Stimulated activated CD4-positive, alpha-beta T cell treated with anti-CD3 and anti-CD28 coated beads, Interleukin-2, amount 100 ng/mL, for 24 hours (primary cell): ENCODE measurements around the gene PHYHIPL.

ENCODE experiments used
- DNase-seq, 2 donors: peaks; one replicate each; pipeline ENCODE4 v3.0.0-alpha.2; 2020

The PHYHIPL gene

DNA sequence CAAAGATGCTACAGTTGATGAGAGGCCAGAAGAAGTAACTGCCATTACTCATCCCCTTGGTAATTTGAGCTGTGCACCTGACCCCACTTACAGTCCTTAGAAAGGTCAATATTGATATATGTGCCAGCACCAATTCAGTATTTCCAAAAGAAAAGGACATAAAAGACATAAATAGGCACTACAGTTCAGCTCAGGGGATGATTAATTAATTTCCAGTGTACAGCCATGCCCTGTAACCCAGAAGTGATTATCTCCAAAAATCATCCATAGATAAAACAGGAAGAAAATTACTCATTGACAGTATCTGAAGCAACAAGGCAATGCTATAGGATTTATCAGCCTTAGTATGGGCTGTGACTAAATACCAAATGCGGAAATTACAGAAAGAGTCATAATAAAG, 82.4 kb downstream of the PHYHIPL start:
- no peak for DNase-seq

DNA sequence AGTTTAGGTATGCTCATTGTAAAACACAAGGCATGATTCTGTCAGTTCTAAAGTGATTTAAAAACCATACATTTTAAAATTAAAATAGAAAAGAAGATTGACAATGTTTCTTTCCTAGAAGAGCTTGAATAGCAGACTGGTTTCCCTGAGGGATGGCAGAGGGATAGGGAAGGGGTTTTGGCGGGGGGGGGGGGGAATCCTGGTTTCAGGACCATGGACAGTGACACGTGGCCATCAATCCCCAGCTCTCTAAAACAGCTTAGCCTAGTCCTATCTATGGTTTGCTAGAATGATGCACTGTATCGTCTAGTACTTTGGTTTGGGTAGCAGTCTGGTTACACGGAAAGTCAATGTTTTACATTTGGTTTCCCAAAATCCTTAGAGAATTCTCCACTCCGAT, 88.7 kb downstream of the PHYHIPL start:
- DNase-seq = no peak

DNA sequence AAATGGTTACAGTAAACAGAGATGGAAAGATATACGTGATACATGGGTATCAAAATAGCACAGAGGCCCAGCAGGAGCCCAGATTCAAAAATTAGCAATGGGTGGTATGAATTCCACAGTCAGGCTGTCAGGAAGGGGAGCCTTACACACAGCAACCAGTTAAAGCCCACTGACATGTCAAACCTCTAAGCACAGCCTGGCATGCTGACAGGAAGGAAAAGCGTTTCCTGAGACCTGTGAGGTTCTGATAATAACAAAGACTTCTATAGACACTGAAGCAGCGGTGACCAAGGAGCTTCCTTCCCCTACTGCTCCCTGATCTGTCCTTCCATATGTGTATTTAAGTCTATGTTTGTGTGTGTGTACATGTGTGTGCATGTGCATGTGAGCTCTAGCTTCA, 89.9 kb downstream of the PHYHIPL start:
- DNase-seq = no peak

DNA sequence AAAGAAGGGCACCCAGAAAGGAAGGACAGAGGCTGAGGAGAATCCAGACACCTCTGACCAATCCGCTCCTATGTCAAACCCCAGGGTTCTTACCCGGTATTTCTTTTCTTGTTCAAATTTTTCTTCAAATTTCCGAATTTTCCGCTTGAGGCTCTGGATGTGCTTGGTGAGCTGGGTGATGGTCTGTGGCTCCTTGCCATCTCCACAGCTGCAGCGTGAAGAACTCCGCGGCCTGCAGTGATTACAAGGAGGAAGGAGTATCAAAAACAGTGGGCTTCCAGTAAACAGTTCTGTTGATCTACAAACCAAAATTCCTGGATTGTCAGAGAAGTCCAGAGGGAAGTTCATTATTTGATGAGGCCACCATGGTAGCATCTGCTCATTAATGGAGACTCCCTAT, 92.0 kb downstream of the PHYHIPL start:
- DNase-seq = no peak

DNA sequence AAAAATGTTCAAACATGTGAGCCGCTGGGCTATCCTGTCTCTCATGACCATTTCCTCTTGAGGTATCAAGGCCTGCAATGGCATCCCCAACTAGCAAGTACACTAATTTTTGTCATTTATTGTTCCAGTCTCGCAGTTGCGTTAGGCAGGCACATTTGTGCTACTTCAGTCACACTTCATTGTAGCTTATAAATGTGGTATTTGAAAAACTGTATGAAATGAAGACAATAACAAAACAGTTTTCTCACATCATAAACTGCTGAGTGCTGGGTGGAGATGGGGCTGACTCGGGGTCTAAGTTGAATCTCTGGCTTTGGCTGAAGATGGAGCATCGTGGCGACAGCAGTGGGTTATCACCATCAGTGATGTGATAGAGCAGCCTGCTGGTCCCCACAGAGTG, 93.2 kb downstream of the PHYHIPL start:
- no peak for DNase-seq

DNA sequence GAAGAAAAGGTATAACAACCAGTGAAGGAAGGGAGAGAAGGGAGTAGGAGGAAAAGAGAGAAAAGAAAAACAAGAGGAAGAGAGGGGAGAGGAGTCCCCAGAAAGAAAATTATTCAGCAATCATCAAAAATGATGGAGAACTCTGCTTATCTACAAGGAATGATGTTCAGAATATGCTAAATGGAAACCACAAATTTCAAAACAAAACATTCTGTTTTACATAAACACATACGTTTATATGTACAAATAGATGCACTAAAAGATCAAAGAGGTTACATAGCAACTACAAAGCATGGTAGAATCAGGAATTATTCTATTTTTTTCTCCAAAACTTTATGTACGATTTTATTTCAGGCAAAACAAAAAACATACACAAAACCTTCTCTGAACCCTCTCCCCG, 94.0 kb downstream of the PHYHIPL start:
- no peak for DNase-seq

DNA sequence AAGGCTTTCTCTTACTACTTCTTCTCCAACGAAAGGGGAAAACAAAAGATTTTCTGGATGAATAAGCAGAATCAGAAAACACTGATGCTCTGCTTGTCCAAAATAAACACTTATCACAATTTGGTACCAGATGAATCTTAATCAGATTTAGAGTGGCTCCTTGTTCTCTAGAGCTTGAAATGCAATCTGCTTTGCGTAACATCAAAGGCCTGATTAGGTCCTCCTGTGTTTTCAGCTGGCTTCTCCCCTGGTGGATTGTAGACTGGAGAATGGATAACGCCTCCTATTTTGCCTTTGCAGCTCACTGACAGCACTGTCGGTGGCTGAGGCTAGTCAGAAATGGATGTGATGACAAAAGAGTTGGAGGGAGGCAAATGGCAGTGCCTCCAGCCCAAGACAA, 94.7 kb downstream of the PHYHIPL start:
- DNase-seq = no peak

DNA sequence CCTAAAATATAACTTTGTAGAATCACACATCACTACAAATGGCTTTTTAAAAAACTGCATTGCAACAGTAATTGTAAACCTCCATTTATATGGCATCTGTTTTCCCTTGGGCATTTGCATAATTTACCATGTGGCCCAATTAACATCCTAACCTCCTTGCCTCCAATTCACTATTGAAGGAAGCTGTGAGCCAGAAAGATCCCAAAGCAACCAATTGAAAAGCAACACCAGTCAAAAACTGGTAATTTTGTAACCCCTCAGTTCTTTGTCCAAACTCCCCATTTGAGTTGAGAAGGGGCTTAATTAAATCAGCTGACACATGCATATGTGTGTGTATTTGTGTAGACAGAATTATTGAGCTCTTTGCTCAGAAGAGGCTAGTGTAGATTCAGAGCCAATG, 95.6 kb downstream of the PHYHIPL start:
- DNase-seq = no peak

DNA sequence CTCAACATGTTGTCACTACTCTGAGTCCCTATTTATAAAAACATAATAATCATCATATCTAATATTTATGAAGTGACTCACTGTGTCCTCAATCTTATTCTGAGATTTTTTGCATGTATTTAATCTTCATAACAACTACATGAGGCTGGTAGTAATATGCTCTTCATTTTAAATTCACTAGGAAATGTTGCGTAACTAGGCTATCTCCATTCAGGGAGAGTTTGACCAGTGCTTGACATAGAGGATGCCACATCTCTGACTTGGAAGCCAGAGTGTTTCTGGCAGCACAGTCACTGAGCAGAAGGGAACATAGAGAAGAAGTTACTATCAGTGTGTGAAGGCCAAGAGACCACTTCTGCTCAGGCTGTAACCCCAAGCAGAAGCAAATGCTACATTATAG, 97.0 kb downstream of the PHYHIPL start:
- no peak for DNase-seq

DNA sequence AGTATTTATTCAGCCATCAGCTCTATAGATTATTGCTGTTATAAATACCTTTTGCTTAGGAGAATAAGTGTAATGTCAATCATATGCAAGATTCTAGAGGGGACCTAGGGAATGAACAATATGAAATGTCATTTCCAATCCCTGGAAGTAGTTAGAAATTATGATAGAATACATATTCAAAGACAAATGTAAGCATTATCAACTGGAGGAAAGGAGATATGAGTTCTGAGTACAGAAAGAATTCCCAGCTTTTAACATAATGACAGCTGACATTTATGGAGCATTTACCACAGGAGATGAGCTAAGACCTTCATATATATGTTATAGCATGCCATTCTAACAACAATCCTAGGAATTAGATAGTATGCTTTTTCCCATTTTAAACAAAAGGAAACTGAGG, 99.7 kb downstream of the PHYHIPL start:
- no peak for DNase-seq

DNA sequence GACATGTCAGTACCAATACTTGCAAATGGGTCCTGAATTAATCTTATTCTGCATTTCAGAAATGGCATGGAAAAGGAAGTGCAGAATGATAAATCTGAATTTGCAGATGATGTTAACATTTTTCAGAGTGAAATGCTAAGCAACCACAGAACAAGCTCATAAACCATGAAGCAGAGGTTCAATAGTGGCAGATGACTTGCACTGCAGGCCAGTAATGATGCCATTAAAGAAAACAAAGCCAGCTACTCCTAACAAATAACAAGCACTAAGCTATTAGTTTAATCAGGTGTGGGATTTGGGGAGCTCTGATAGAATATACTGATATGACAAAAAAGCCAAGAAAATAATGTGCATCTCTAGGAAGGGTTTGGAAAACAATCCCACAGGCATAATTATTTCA, 100.5 kb downstream of the PHYHIPL start:
- DNase-seq = no peak

DNA sequence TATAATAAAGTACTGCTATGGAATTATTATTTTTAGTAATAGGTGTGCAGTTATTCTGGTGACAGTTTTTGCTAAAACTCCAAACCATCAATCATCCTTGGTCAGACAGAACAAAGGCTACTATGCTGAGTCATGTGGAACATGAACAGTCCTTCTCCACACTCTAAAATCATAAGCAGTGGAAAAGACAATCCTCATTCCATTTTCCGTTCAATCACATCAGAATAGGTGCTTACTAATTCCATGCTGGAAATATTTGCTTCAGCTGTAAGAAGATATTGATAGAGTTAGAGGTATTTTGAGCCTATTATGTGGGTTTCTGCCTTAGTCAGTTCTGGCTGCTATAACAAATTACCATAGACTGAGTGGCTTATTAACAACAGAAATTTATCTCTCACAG, 103.0 kb downstream of the PHYHIPL start:
- DNase-seq = no peak

DNA sequence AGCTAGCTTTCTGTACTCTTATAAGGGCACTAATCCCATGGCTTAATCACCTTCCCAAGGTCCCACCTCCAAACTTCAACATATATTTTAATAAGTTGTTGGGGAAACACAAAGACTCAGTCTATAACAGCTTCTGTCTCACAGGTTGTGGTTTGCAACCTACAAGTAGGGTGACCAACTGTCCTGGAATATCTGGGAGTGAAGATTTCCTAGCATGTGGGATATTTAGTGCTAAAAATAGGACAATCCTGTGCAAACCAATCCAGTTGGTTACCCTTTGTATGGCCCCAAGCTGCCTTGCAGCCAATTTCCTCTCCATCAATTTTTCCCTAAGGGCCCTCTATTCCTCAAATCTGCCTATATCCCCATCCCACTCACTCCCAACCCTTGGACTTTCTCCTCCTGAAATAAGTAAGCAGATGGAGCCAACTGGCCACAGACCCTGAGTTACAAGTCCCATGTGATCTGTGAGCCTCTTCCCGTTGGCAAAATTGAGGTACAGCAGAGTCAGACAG, 103.6 kb downstream of the PHYHIPL start:
- no peak for DNase-seq

DNA sequence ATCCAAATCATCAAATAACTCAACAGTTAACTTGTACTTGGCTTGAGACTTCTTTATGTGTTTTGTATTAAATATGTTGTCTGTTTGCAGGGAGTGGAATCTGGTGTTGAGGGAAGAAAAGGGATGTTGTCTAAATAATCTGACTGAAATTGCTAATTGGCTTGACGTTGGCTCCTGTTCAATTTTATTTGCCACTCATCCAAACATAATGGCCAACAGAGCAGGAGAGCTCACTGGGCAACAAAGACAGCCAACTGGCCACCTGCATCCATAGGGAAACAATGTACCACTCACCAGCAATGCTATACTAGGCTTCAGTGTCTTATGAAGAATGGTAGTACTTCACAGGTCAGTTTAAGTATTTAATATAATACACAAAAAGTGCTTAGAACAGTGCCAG, 105.4 kb downstream of the PHYHIPL start:
- DNase-seq = no peak

DNA sequence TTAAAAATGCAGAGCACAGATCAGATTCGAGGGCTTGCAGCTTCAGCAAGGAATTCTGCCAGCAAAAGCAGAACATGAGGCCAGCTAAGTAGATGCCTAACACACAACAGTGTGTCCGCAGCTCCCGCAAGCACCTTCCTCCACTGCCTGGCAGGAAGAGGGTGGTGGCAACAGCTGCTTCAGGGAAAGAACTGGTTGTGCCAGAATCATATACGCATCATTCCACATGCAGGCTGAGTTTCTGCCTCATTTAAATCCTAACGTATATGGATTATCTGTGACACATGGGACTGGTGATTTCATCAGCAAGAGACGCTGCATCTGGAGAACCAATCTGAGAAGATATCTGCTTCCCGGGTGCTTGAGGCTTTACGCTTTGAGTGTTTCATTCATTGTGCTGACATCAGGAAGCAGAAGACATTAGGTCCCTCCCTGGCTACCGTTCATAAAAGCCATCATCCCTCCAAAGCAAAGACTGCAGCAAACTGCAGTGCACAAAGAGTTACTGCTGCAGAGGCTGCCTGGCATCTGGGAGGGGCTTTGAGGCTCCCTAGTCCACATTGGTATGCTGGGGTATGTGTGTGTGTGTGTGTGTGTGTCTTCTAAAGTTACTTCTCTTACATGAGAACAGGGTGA, 107.1 kb downstream of the PHYHIPL start:
- DNase-seq = no peak

DNA sequence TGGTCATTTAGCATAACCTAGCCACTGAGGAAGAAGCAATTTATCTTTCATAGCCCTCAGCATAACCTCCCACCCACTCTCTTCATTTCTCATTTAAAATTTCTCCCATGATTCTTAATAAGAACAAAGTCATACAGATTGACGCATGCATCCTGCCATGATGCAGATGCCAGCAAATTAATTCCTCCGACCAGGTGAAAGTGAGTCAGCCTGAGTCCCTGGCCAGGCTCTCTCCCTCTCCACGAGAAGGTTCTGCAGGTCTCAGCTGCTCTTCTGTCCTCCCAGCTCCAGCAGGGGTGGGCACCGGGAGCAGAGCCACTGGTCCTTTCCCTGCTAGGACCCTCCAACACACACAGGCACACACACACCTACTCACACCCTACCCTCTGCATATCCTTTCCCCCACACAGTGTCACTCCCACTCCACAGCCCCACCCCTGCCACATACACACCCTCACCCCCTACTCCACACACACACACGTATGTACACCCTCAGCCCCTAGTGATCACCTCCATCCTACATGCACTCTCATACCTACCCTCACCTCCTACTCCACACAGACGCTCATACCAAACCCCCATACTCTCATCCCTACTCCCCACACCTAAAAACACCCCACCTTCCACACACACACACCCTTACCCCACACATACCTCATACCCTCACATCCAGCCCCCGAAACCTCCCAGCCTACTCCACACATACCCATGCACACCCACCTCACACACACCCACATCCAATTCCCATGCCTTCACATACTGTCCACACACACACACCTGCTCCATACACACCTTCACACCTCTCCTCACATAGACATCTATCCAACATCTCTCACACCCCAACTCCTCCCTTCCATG, 107.9 kb downstream of the PHYHIPL start:
- DNase-seq = no peak

DNA sequence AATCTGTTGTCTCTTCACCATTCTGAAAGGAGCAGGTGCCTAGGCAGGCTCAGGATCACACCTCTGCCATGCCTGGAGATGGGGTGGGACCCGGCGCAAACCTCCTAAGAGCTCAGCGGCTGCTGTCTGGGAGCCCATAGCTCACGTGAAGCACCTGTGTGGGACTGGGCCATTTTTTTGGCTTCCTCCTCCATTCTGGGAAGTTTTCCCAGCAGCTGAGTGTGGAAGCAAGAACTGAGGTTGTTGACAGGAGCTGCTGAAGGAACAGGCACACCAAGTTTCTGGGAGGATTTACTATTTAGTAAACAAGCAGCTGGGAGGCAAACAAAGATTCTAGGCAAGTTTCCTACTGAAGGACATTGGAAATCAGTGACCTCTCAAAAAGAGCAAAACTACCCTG, 108.6 kb downstream of the PHYHIPL start:
- no peak for DNase-seq

DNA sequence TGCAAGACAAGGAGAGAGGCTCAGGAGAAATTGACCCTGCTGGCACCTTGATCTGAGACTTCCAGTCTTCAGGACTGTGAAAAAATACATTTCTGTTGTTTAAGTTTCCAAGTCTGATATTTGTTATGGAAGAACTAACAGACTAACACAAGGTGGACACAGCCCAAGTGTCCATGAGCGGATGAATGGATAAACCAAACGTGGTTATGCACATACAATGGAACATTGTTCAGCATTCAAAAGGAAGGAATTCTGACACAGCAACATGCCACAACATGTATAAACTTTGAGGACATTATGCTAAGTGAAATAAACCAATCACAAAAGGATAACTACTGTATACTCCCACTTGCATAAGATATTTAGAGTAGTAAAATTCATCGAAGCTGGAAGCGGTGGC, 109.4 kb downstream of the PHYHIPL start:
- DNase-seq = no peak

DNA sequence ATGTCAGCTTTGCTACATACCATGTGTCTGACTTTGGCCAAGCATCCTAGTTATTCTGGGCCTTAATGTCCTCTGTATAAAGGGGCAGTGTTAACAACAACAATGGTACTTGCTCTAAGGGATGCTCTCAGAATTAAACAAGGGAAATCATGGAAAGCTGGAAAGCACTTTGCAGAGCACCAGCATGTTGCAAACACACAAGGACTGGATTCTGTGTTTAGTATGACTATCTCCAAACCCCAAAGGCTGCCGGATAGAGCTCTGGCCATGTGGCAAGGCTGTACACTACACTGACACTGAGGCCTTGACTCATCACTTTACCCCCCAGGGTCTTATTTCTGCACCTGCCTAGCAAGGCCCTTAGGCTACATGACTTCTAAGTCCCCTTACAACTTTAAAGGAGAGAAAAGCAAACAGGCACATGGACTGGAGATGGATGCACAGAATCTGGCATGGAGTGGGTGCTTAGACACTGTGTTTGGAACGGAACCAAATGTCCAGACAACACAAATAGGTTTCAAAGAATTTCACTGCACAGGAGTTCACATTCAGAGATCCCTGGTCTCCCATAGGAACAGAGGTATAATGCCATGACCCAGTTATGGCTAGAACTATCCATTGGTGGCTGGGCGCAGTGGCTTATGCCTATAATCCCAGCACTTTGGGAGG, 111.3 kb downstream of the PHYHIPL start:
- DNase-seq = no peak

DNA sequence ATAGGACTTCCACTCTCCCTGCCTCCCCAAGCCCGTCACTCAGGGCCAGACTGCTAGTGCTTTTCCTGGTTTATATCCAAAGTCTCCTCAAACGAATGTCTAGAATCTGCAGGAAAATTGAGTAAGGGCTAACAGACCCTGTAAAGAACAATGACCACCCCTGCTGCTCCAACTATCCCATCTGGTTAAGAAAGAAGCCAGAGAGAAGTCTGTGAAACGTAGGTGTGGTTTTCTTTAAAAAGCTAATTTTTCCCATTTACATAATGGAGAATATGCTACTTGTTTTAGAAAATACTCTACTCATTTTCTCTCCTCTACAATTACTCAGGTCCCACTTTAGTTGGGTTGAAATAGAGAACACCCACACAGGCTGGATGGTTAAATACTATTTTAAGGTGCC, 113.4 kb downstream of the PHYHIPL start:
- DNase-seq = no peak

DNA sequence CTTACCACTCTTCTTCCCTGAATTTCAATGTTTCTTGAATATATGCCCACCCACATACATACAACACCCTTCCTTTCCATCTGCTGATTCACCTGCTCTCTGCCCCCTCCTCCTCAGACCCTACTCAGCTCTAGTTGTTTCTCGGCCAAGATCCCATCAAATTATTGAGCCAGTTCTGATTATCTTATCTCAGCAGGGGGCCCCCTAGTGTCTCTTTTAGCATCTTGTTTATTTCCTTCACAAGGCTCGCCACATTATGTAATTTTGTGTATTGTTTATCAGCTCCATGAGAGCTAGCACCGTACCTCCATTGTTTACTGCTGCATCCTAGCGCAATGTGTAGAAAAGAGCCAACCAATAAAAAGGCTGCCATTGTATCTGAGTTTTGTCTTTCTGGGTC, 114.0 kb downstream of the PHYHIPL start:
- no peak for DNase-seq
